Measurements from ENCODE around the gene NRG3.

- TF ChIP-seq CTCF (IDR thresholded peaks at IDR 0.05), result peak; percentile 42
- no peak for TF ChIP-seq EZH2 (IDR thresholded peaks at IDR 0.05; ENCODE audit: borderline replicate concordance, insufficient read depth, low read depth, low read length, poor library complexity, severe bottlenecking)
Observed at GRCh38 chr10:81920213-81920829, 45.3 kb downstream of the NRG3 start.
